ENCODE measurements around the gene CDKL1.

DNA sequence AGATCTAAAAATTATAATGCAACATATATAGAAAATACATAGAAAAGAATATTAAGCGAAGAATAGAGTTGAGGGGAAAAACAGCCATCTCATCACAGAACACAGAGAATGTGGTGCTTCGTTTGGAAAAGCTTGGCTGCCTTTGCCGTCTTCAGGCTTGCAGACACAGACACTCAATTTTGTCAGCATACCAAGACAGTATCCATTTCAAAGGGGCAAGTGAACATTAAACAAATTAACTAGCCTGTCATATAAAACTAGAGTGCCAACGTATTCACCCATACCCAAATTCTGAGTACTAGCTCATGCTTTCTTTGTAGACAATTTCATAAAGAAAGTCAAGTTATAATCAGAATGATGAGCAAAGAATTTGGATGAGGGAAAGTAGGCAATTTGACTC lies 44.1 kb downstream of the CDKL1 start:
- TF ChIP-seq, protein P1, sequence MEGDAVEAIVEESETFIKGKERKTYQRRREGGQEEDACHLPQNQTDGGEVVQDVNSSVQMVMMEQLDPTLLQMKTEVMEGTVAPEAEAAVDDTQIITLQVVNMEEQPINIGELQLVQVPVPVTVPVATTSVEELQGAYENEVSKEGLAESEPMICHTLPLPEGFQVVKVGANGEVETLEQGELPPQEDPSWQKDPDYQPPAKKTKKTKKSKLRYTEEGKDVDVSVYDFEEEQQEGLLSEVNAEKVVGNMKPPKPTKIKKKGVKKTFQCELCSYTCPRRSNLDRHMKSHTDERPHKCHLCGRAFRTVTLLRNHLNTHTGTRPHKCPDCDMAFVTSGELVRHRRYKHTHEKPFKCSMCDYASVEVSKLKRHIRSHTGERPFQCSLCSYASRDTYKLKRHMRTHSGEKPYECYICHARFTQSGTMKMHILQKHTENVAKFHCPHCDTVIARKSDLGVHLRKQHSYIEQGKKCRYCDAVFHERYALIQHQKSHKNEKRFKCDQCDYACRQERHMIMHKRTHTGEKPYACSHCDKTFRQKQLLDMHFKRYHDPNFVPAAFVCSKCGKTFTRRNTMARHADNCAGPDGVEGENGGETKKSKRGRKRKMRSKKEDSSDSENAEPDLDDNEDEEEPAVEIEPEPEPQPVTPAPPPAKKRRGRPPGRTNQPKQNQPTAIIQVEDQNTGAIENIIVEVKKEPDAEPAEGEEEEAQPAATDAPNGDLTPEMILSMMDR (IDR thresholded peaks at IDR 0.05): no peak
- TF ChIP-seq POLR2A (IDR thresholded peaks at IDR 0.05; ENCODE audit: low read depth): no peak
- TF ChIP-seq EP300 (IDR thresholded peaks at IDR 0.05): no peak
- no peak for TF ChIP-seq POLR2AphosphoS5 (IDR thresholded peaks at IDR 0.05)
